Natural killer cell treated with Interleukin-12 subunit alpha and Interleukin-12 subunit beta and Interleukin-15 and Interleukin-18, amount 100 ng/mL, for 72 hours (primary cell): ENCODE measurements around the gene PFKFB3. TPM values are rescaled to one million over a fixed set of nuclear protein-coding genes. Genes with fewer than 3 reads are reported as not detected.

Experiments
- ATAC-seq, 2 donors: fragments of 150-1000 bp; cut with Tn5 transposase in 1 of 2; sonication (Bioruptor Pico), chemical (Tn5 transposase) in 1 of 2; 2 replicates each; pipeline ENCODE4 v1.10.0; 2021
- DNase-seq: peaks from one replicate; pipeline ENCODE4 v3.0.0; 2022; ENCODE audit warnings: low spot score
- H3K27ac Mint-ChIP-seq, 2 donors: 1 replicate in 1 of 2; 2 replicates in 1 of 2; pipeline ENCODE4 v1.8.0; 2022; ENCODE audit warnings: mixed read lengths in 2 of 2, mild to moderate bottlenecking in 1 of 2, moderate library complexity in 1 of 2
- H3K27me3 Mint-ChIP-seq, 2 donors: 1 replicate in 1 of 2; 2 replicates in 1 of 2; pipeline ENCODE4 v1.8.0; 2022; ENCODE audit warnings: mixed read lengths in 2 of 2
- H3K36me3 Mint-ChIP-seq: one replicate; pipeline ENCODE4 v1.8.0; 2022; ENCODE audit warnings: mixed read lengths
- H3K4me1 Mint-ChIP-seq, 2 donors: 1 replicate in 1 of 2; 2 replicates in 1 of 2; pipeline ENCODE4 v1.8.0; 2022; ENCODE audit warnings: low read depth in 2 of 2, mixed read lengths in 2 of 2, mild to moderate bottlenecking in 1 of 2
- H3K4me3 Mint-ChIP-seq: one replicate; pipeline ENCODE4 v1.8.0; 2022; ENCODE audit warnings: mixed read lengths
- H3K9me3 Mint-ChIP-seq: 2 replicates; pipeline ENCODE4 v1.8.0; 2022; ENCODE audit warnings: mixed read lengths
- total RNA-seq, 2 donors: library from RNA; stranded (reverse); gene quantifications; one replicate each; pipeline ENCODE4 v1.2.3, GENCODE V29; 2022

The PFKFB3 gene
- total RNA-seq, 2 donors from 2014 or later = 190 to 256 TPM

GRCh38 chr10:6221971-6222751 is 19.4 kb downstream of the PFKFB3 start:
- Mint-ChIP-seq H3K27ac (no peak overlapping the region), H3K4me3 (no peak overlapping the region), H3K36me3 (peaks cover 19% of the 10 kb centered on the region), H3K27me3 (no peaks in the 10 kb centered on the region), H3K9me3 (no peaks in the 10 kb centered on the region), H3K4me1 (peaks cover 6 to 21% of the 10 kb centered on the region in 2 donors)
- DNase-seq = no peak
- no peak for ATAC-seq

DNA sequence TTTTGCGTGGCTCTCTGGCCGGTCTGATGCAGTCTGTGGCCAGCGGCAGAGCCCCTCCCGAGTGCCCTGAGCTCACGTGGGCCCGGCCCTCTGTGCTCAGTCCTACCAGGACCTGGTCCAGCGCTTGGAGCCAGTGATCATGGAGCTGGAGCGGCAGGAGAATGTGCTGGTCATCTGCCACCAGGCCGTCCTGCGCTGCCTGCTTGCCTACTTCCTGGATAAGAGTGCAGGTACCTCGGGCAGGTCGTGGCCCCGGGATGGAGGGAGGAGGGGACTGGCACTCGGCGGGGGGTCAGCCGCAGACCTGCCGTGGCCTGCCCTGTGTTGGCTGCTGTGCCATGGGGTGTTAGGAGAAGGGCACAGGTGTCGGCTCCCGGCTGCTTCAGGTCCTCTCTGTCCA is 20.0 kb downstream of the PFKFB3 start:
- ATAC-seq = no peak
- Mint-ChIP-seq H3K27ac (no peak overlapping the region), H3K4me1 (peaks cover 6 to 21% of the 10 kb centered on the region in 2 donors), H3K9me3 (no peaks in the 10 kb centered on the region), H3K4me3 (no peak overlapping the region), H3K27me3 (no peaks in the 10 kb centered on the region), H3K36me3 (peaks cover 19% of the 10 kb centered on the region)
- no peak for DNase-seq

DNA sequence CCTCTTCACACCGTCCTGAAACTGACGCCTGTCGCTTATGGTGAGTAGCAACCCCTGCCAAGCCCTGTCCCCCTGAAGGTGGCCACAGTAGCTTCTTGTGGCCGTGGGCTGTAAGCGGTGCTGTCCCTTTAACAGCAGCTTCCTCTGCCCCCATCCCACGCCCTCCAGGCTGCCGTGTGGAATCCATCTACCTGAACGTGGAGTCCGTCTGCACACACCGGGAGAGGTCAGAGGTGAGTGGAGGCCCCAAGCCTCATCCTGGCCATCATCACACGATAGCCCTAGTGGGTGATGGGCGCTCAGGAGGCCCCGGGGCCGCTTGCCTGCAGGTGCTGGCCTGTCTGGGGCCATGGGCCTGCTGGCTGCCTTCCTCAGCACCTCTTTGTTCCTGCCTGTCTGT is 21.2 kb downstream of the PFKFB3 start:
- Mint-ChIP-seq H3K27me3 (no peaks in the 10 kb centered on the region), H3K27ac (peak overlapping the region; percentile 36 to 81), H3K9me3 (no peaks in the 10 kb centered on the region), H3K36me3 (peaks cover 19% of the 10 kb centered on the region), H3K4me3 (no peak overlapping the region), H3K4me1 (peaks cover 6 to 20% of the 10 kb centered on the region in 2 donors)
- DNase-seq (peak; percentile 37), ATAC-seq (no peak)

DNA sequence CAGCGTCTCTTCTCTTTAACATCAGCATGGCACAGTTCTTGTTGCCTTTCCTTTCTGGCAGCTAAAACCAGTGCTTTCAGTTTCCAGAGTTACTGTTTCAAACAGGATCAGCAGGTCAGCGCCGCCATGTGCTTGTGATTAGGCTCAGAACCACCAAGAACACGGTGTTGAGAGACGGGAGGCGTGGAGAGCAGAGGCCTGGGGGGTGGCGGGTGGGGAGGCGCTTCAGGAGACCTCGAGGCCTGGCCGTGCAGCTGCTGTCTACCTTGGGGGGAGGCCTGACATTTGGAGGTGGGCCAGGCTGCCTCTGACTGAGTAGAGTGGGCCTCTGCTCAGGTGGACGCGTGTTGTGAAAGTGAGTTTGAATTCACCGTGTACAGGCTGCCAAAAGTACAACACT is 22.0 kb downstream of the PFKFB3 start:
- Mint-ChIP-seq H3K36me3 (peaks cover 19% of the 10 kb centered on the region), H3K27me3 (no peaks in the 10 kb centered on the region), H3K4me3 (no peak overlapping the region), H3K27ac (peak overlapping the region; percentile 36 to 81), H3K9me3 (no peaks in the 10 kb centered on the region), H3K4me1 (peaks cover 6 to 20% of the 10 kb centered on the region in 2 donors)
- ATAC-seq (no peak), DNase-seq (no peak)

DNA sequence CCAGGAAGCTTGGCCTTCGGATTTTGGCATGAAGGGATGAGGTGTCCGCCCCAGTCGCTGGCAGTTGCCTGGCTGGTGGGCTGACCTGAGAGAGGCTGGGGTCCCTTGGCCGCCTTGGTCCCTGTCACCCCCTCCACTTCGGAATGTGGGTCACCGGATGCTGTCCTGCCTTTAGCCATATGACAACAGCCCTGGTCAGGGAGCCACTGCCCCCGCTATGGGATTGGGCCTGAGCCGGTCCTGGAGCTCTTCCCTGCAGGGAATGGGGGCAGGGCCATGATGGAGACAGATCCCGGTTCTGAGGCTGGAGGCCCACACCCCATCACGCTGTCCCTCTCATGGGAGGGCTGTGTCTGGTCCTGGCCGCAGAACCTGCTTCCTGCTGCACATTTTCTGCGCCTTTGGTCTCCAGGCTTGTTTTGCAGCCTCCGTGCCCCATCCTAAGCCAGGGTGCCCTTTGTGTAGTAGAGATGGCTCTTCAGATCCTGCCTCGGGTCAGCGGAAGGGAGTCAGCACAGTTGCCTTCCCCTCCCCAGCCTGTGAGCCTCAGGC is 22.6 kb downstream of the PFKFB3 start:
- H3K27ac Mint-ChIP-seq = no peak overlapping the region
- DNase-seq = no peak
- H3K4me3 Mint-ChIP-seq = no peak overlapping the region
- no peak for ATAC-seq
- no peaks in the 10 kb centered on the region for H3K27me3 Mint-ChIP-seq
- no peaks in the 10 kb centered on the region for H3K9me3 Mint-ChIP-seq
- peaks cover 6 to 23% of the 10 kb centered on the region in 2 donors for H3K4me1 Mint-ChIP-seq
- peaks cover 23% of the 10 kb centered on the region for H3K36me3 Mint-ChIP-seq

- Mint-ChIP-seq H3K9me3 (no peaks in the 10 kb centered on the region), H3K4me1 (peaks cover 3 to 20% of the 10 kb centered on the region in 2 donors), H3K4me3 (no peak overlapping the region), H3K36me3 (peaks cover 18% of the 10 kb centered on the region), H3K27me3 (no peaks in the 10 kb centered on the region), H3K27ac (no peak overlapping the region)
- ATAC-seq (no peak), DNase-seq (no peak)
Observed at GRCh38 chr10:6226216-6226615, 23.5 kb downstream of the PFKFB3 start.

DNA sequence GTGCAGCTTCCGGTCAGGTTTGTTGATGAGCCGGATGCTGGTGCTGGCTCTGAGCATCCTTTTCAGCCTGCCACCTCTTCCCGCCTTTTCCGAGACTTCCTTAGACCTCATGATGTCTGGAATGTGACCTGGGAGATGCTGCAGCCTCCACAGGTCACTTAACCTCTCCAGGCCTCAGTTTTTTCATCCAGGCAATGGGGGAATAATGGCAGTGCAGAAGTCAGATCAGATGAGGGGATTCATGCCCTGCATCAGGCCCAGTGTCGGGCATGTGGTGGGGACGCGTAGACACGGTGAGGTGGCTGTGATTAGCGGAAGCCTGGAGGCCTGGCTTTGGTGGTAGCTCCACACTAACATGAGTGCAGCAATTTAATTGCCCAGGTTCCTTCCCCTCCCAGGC is 24.6 kb downstream of the PFKFB3 start:
- no peak for ATAC-seq
- H3K27me3 Mint-ChIP-seq = no peaks in the 10 kb centered on the region
- no peaks in the 10 kb centered on the region for H3K9me3 Mint-ChIP-seq
- H3K27ac Mint-ChIP-seq = no peak overlapping the region
- H3K4me1 Mint-ChIP-seq = peaks cover 4 to 22% of the 10 kb centered on the region in 2 donors
- no peak overlapping the region for H3K4me3 Mint-ChIP-seq
- H3K36me3 Mint-ChIP-seq = peaks cover 19% of the 10 kb centered on the region
- no peak for DNase-seq

DNA sequence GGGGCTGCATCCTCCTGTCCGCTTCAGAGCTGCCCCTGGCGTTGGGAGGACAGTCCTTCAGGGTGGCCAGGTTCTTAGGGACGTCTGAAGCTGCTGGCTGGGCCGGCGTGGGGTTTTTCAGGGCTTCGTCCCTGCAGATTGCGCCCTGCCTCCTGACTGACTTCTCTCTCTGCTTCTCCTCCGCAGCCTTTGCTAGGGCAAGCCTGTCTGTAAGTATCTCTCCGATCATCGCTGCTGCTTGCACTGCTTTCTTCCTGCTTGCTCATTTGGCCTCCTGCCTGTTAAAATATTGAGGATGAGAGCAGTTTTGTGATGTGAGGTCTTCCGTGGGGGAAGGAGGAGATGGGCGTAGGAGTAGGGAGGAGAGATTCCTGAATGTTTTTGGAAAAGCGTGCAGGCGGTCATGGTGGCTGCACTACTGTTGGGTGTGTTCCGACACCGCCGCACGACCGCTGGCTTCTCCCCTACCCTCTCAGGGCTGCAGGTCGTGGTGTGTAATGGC is 25.3 kb downstream of the PFKFB3 start:
- no peak for DNase-seq
- H3K4me3 Mint-ChIP-seq = no peak overlapping the region
- H3K4me1 Mint-ChIP-seq = peaks cover 4 to 22% of the 10 kb centered on the region in 2 donors
- no peak overlapping the region for H3K27ac Mint-ChIP-seq
- ATAC-seq = no peak
- no peaks in the 10 kb centered on the region for H3K9me3 Mint-ChIP-seq
- H3K27me3 Mint-ChIP-seq = no peaks in the 10 kb centered on the region
- H3K36me3 Mint-ChIP-seq = peaks cover 19% of the 10 kb centered on the region

DNA sequence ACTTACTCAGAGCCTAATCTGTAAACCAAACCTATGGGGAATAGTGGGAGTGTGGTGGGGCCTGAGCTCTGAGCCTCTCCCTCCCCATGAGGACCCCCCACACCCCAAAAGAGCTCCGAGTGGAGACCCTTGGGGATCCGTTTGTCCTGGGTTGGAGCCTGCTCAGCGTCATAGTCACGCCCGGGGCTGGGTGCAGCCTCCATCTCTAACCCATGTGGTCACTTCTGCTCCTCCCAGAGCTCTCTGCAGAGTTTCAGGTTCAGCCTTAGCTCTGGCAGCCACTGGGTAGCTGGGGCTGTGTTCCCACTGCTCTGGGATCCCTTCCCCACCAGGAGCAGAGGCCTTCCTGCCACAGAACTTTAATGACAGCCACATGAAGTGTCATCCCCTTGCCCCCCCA is 25.9 kb downstream of the PFKFB3 start:
- Mint-ChIP-seq H3K27ac (no peak overlapping the region), H3K9me3 (no peaks in the 10 kb centered on the region), H3K36me3 (peaks cover 19% of the 10 kb centered on the region), H3K4me1 (peaks cover 4 to 22% of the 10 kb centered on the region in 2 donors), H3K27me3 (no peaks in the 10 kb centered on the region), H3K4me3 (no peak overlapping the region)
- DNase-seq (no peak), ATAC-seq (peak in 1 of 2 donors; percentile 24)

DNA sequence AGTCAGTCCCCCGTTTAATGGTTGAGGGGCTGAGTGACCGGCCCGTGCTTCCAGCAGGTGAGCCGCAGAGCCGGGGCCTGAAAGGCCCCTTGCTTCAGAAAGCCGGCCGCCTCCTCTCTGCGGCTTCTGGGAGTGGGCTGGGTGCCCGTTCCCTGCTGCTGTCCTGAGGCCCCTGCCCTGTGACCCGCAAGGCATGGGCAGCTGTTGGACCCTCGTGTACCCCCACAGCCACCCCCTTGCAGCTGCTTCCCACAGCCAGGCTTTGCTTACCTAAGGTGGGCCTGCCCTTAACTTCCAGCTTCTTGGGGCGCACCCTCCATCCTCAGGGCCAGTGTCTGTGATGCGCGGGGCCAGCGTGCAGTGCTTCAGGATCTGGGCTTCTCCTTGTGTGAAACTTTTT is 26.6 kb downstream of the PFKFB3 start:
- Mint-ChIP-seq H3K27me3 (no peaks in the 10 kb centered on the region), H3K4me1 (peaks cover 4 to 17% of the 10 kb centered on the region in 2 donors), H3K9me3 (no peaks in the 10 kb centered on the region), H3K4me3 (no peak overlapping the region), H3K36me3 (peaks cover 18% of the 10 kb centered on the region), H3K27ac (no peak overlapping the region)
- DNase-seq (no peak), ATAC-seq (no peak)

DNA sequence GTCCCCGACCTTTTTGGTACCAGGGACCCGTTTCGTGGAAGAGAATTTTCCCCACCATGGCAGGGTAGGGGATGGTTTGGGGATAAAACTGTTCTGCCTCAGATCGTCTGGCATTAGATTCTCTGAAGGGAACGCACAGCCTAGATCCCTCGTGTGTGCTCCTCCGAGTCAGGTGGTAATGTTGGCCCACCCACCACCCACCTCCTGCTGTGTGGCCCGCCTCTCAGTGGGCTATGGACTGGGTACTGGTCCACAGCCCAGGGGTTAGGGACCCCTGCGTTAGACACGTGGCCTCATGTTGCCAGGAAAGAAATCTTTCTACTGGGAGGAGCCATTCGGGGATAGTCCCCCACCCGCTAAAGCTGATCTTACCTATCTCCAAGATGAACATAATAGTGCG is 27.0 kb downstream of the PFKFB3 start:
- H3K9me3 Mint-ChIP-seq = no peaks in the 10 kb centered on the region
- H3K4me1 Mint-ChIP-seq = peaks cover 4 to 17% of the 10 kb centered on the region in 2 donors
- H3K27me3 Mint-ChIP-seq = no peaks in the 10 kb centered on the region
- no peak overlapping the region for H3K4me3 Mint-ChIP-seq
- H3K27ac Mint-ChIP-seq = no peak overlapping the region
- H3K36me3 Mint-ChIP-seq = peaks cover 14% of the 10 kb centered on the region
- ATAC-seq = no peak
- no peak for DNase-seq

DNA sequence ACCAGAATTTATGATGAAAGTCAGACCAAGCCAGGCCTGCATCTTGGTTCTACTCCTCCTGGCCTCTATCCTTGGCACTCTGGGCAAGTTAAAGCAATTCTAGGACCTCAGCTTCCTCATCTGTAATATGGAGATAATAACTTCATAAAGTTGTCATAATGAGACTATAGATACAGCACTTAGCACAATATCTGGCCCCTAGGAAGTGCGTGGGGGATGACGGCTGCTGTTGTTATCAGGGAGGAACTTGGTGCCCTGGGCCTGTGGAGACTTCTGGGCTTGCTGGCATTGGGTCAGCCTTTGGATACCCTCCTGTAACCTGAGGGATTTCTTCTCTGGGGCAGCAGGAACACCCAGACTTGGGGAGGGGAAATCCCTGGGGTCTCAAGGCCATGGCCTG is 27.6 kb downstream of the PFKFB3 start:
- DNase-seq (no peak), ATAC-seq (no peak)
- Mint-ChIP-seq H3K9me3 (no peaks in the 10 kb centered on the region), H3K27me3 (no peaks in the 10 kb centered on the region), H3K36me3 (peaks cover 14% of the 10 kb centered on the region), H3K4me1 (peaks cover 4 to 18% of the 10 kb centered on the region in 2 donors), H3K4me3 (no peak overlapping the region), H3K27ac (no peak overlapping the region)

- H3K27ac Mint-ChIP-seq = peak overlapping the region in 1 of 2 donors; percentile 46
- H3K9me3 Mint-ChIP-seq = no peaks in the 10 kb centered on the region
- no peak overlapping the region for H3K4me3 Mint-ChIP-seq
- H3K4me1 Mint-ChIP-seq = peaks cover 4 to 21% of the 10 kb centered on the region in 2 donors
- H3K27me3 Mint-ChIP-seq = no peaks in the 10 kb centered on the region
- DNase-seq (no peak), ATAC-seq (no peak)
- peaks cover 12% of the 10 kb centered on the region for H3K36me3 Mint-ChIP-seq
Observed at GRCh38 chr10:6231146-6231545, 28.4 kb downstream of the PFKFB3 start.

DNA sequence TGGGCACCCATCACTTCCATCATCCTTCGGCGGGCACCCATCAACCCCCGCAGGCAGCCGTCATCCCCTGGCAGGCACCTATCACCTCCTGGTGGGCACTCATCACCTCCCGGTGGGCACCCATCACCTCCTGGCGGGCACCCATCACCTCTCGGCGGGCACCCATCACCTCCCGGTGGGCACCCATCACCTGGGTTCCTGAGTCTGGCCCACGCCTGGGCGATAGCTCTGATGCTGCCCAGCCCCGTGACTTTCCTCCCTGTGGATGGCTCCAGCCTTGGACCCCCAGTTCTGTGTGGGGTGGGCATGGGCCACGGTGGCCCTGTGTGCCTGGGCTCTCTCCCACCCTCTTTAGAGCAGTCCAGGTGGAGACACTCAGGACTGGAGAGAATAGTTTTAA is 29.0 kb downstream of the PFKFB3 start:
- no peaks in the 10 kb centered on the region for H3K9me3 Mint-ChIP-seq

More for the DNA sequence above, 29.0 kb downstream of the PFKFB3 start:
- Mint-ChIP-seq H3K36me3 (peaks cover 8% of the 10 kb centered on the region), H3K27me3 (no peaks in the 10 kb centered on the region), H3K4me1 (peaks cover 4 to 20% of the 10 kb centered on the region in 2 donors), H3K4me3 (no peak overlapping the region), H3K27ac (no peak overlapping the region)
- DNase-seq (no peak), ATAC-seq (no peak)
